ENCODE results near the gene SMYD3. TPM values are rescaled to one million over a fixed set of nuclear protein-coding genes. Genes with fewer than 3 reads are reported as not detected.

The SMYD3 gene
- total RNA-seq, 1 experiment from 2014 or later = 25.5 TPM

DNA sequence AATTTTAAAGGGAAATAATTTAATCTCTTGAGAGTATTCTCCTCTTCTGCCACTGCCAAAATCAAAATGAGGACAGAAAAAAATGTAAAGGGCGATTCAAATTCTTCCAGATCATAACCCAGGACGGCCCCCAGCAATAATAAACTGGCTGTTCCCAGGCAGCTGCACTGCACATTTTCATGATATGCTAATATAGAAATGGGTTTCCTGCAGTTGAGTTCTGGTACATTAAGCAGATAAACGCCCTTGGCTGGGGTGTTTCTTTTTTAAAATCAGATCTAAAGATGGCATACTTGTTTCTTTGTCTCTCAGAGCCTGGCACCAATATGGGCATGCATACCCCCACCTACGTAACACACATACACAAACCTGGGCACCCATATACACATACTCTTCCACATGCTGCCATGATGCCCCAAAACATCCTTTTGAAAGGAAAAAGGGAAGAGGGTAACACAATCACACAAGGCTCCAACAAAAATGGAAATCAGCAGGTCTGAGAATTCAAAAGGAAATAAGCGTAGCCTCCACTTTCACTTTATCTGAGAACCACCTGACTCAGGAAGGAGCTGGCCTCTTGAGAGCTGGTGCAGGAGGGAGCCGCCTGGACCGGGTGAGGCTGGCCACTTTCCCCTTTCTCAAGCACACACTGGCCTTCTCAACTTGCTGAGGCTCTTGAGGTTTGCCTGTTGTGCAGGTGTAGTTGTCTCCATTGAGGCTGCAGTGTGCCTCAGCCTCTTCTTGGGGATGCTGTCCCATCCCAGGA is 698.9 kb downstream of the SMYD3 start:
- no peak overlapping the region for H3K27ac ChIP-seq (ENCODE audit: insufficient read length, low read depth, low read length)
- no peak overlapping the region for H3T11ph ChIP-seq (ENCODE audit: low read length)
- H3K14ac ChIP-seq (ENCODE audit: insufficient read depth, low read length) = no peak overlapping the region
- no peak overlapping the region for H3K18ac ChIP-seq (ENCODE audit: insufficient read length, low read depth, low read length)
- H3K27me3 ChIP-seq (ENCODE audit: insufficient read depth, low read length) = no peaks in the 10 kb centered on the region
- no peak overlapping the region for H2BK5ac ChIP-seq (ENCODE audit: insufficient read length, low read length)
- H3K4me2 ChIP-seq (ENCODE audit: insufficient read depth, insufficient read length, low read length) = no peak overlapping the region
- no peak overlapping the region for H4K91ac ChIP-seq (ENCODE audit: insufficient read length, low read depth, low read length)
- H3K4me1 ChIP-seq (ENCODE audit: insufficient read depth, low read length) = no peaks in the 10 kb centered on the region; the same call in 1 of the 2 replicates
- H3K4ac ChIP-seq (ENCODE audit: low read depth, low read length) = no peak overlapping the region
- Mint-ChIP-seq H3K27me3 (ENCODE audit: low read depth) (peaks cover 10% of the 10 kb centered on the region), H3K9me3 (no peaks in the 10 kb centered on the region), H3K4me3 (no peak overlapping the region), H3K36me3 (ENCODE audit: insufficient read depth in 1 of 3, low read depth in 3 of 3) (no peaks in the 10 kb centered on the region), H3K27ac (no peak overlapping the region; a peak in 1 of 7 replicates), H3K4me1 (peaks cover 21 to 22% of the 10 kb centered on the region in 2 experiments)
- no peak overlapping the region for H2BK120ac ChIP-seq (ENCODE audit: low read depth, low read length, poor library complexity, severe bottlenecking)
- no peaks in the 10 kb centered on the region for H3K23me2 ChIP-seq (ENCODE audit: insufficient read length, low read depth, low read length, poor library complexity, severe bottlenecking)
- H3K23ac ChIP-seq (ENCODE audit: insufficient read length, low read depth, low read length) = no peak overlapping the region
- no peak overlapping the region for H4K5ac ChIP-seq (ENCODE audit: insufficient read length, low read depth, low read length)
- H4K20me1 ChIP-seq (ENCODE audit: control insufficient read depth, insufficient read depth, insufficient read length) = no peaks in the 10 kb centered on the region
- no peaks in the 10 kb centered on the region for H3K79me2 ChIP-seq (ENCODE audit: insufficient read depth, low read length)
- TF ChIP-seq, protein P1, sequence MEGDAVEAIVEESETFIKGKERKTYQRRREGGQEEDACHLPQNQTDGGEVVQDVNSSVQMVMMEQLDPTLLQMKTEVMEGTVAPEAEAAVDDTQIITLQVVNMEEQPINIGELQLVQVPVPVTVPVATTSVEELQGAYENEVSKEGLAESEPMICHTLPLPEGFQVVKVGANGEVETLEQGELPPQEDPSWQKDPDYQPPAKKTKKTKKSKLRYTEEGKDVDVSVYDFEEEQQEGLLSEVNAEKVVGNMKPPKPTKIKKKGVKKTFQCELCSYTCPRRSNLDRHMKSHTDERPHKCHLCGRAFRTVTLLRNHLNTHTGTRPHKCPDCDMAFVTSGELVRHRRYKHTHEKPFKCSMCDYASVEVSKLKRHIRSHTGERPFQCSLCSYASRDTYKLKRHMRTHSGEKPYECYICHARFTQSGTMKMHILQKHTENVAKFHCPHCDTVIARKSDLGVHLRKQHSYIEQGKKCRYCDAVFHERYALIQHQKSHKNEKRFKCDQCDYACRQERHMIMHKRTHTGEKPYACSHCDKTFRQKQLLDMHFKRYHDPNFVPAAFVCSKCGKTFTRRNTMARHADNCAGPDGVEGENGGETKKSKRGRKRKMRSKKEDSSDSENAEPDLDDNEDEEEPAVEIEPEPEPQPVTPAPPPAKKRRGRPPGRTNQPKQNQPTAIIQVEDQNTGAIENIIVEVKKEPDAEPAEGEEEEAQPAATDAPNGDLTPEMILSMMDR (conservative IDR thresholded peaks at IDR 0.05) = no peak
- H3K9me3 ChIP-seq (ENCODE audit: control insufficient read depth, low read depth, low read length) = no peaks in the 10 kb centered on the region
- no peak overlapping the region for H2BK20ac ChIP-seq (ENCODE audit: low read depth, low read length, poor library complexity, severe bottlenecking)
- no peak overlapping the region for H2AFZ ChIP-seq (ENCODE audit: low read length)
- no peak for DNase-seq
- H3K56ac ChIP-seq (ENCODE audit: insufficient read length, low read depth, low read length) = no peak overlapping the region
- no peak overlapping the region for H2BK12ac ChIP-seq (ENCODE audit: insufficient read length, low read depth, low read length)
- no peak overlapping the region for H2AK5ac ChIP-seq (ENCODE audit: insufficient read length, low read length)
- no peaks in the 10 kb centered on the region for H3K79me1 ChIP-seq (ENCODE audit: insufficient read depth, low read depth, low read length, poor library complexity, severe bottlenecking)
- H2BK15ac ChIP-seq (ENCODE audit: low read depth, low read length) = no peak overlapping the region
- H4K8ac ChIP-seq (replicated peaks; ENCODE audit: insufficient read length, low read depth, low read length) = no peak overlapping the region
- no CpG with 5 or more reads among the region's 7 CpGs for WGBS (ENCODE audit: extremely low coverage, insufficient read length, low lambda C conversion rate)
- H3K9ac ChIP-seq (ENCODE audit: extremely low read depth, insufficient read length, low read length) = no peak overlapping the region

Measured in H9 (cell line).